D721Med (cell line): Measurements from ENCODE around the gene FANCE.

Experiments used
- DNase-seq: peaks from one replicate; pipeline ENCODE4 v3.0.0; 2011; ENCODE audit warnings: low spot score; ENCODE audit not compliant: insufficient read length
- FAIRE-seq: peaks from 2 replicates; lab custom pipeline; 2011; peaks lifted over from hg19 to GRCh38; lab: Jason Lieb, UNC
- CTCF ChIP-seq: IDR thresholded peaks from 2 replicates; pipeline ENCODE4 v1.5.1; 2012; ENCODE audit warnings: mild to moderate bottlenecking, control low read depth; ENCODE audit not compliant: insufficient read depth; ENCODE audit errors: missing control alignments

Gene FANCE

GRCh38 chr6:35474131-35474941 is 22.2 kb downstream of the FANCE start:
- DNase-seq (no peak), FAIRE-seq (no peak)
- TF ChIP-seq CTCF = no peak

- DNase-seq (no peak), FAIRE-seq (no peak)
- TF ChIP-seq CTCF = no peak
Measured at GRCh38 chr6:35474942-35475570, 22.9 kb downstream of the FANCE start.

GRCh38 chr6:35475573-35475972 is 23.4 kb downstream of the FANCE start:
- no peak for FAIRE-seq
- no peak for TF ChIP-seq CTCF

GRCh38 chr6:35476004-35476403 is 23.9 kb downstream of the FANCE start:
- DNase-seq = no peak
- no peak for FAIRE-seq
- no peak for TF ChIP-seq CTCF

More at GRCh38 chr6:35475573-35475972, 23.4 kb downstream of the FANCE start:
- DNase-seq = no peak

GRCh38 chr6:35477028-35477427 is 24.9 kb downstream of the FANCE start:
- DNase-seq (no peak), FAIRE-seq (no peak)
- no peak for TF ChIP-seq CTCF

GRCh38 chr6:35477551-35478179 is 25.5 kb downstream of the FANCE start:
- DNase-seq (no peak), FAIRE-seq (no peak)
- TF ChIP-seq CTCF = no peak
